Neuronal stem cell (in vitro differentiated cells): ENCODE measurements around the gene KCNK3.

Experiments used
- DNase-seq: peaks from one replicate; pipeline ENCODE4 v3.0.0-alpha.2; 2013; ENCODE audit warnings: low spot score
- H2AFZ ChIP-seq: one replicate; pipeline ENCODE4 v1.6.1; 2013; ENCODE audit warnings: mild to moderate bottlenecking, low read length, inconsistent platforms
- H2AK5ac ChIP-seq: 2 replicates; pipeline ENCODE4 v1.6.1; 2013; ENCODE audit warnings: low read depth, mild to moderate bottlenecking, inconsistent platforms, low read length, moderate library complexity, mixed read lengths
- H2BK120ac ChIP-seq: 2 replicates; pipeline ENCODE4 v1.6.1; 2013; ENCODE audit warnings: low read depth, mild to moderate bottlenecking, inconsistent platforms, low read length, moderate library complexity, mixed read lengths
- H2BK12ac ChIP-seq: one replicate; pipeline ENCODE4 v1.6.1; 2013; ENCODE audit warnings: low read length, inconsistent platforms
- H2BK15ac ChIP-seq: 2 replicates; pipeline ENCODE4 v1.6.1; 2013; ENCODE audit warnings: mild to moderate bottlenecking, low read length, inconsistent platforms, mixed read lengths
- H2BK5ac ChIP-seq: one replicate; pipeline ENCODE4 v1.6.1; 2013; ENCODE audit warnings: inconsistent platforms, mild to moderate bottlenecking, low read length, moderate library complexity
- H3K14ac ChIP-seq: one replicate; pipeline ENCODE4 v1.6.1; 2013; ENCODE audit warnings: low read length, inconsistent platforms
- H3K18ac ChIP-seq: 2 replicates; pipeline ENCODE4 v1.6.1; 2013; ENCODE audit warnings: low read length, inconsistent platforms
- H3K23ac ChIP-seq: 2 replicates; pipeline ENCODE4 v1.6.1; 2013; ENCODE audit warnings: low read depth, mild to moderate bottlenecking, mixed read lengths, low read length, inconsistent platforms; ENCODE audit not compliant: poor library complexity
- H3K27ac ChIP-seq: replicated peaks from 3 replicates; pipeline ENCODE4 v1.5.1; 2013; ENCODE audit warnings: low read length, inconsistent platforms
- H3K27me3 ChIP-seq, 3 experiments: 2 replicates each; pipeline ENCODE4 v1.6.1; 2013; ENCODE audit warnings: low read length in 3 of 3, mild to moderate bottlenecking in 2 of 3, inconsistent platforms in 1 of 3, low read depth in 1 of 3, mixed read lengths in 1 of 3, moderate library complexity in 1 of 3; ENCODE audit not compliant: control insufficient read depth in 3 of 3, insufficient read depth in 3 of 3
- H3K36me3 ChIP-seq, 2 donors: replicated peaks in 1 of 2; 2 replicates each; pipeline ENCODE4 v1.6.1; 2013; ENCODE audit warnings: low read length in 2 of 2; ENCODE audit not compliant: control insufficient read depth in 2 of 2, insufficient read depth in 2 of 2
- H3K4ac ChIP-seq: 2 replicates; pipeline ENCODE4 v1.6.1; 2013; ENCODE audit warnings: inconsistent platforms, mild to moderate bottlenecking, low read length, moderate library complexity
- H3K4me1 ChIP-seq, 2 donors: 1 replicate in 1 of 2; 2 replicates in 1 of 2; pipeline ENCODE4 v1.6.1; 2013; ENCODE audit warnings: low read length in 2 of 2, low read depth in 1 of 2; ENCODE audit not compliant: control insufficient read depth in 2 of 2, insufficient read depth in 1 of 2
- H3K4me2 ChIP-seq: one replicate; pipeline ENCODE4 v1.6.1; 2013; ENCODE audit warnings: mild to moderate bottlenecking, low read length, inconsistent platforms; ENCODE audit not compliant: insufficient read depth, poor library complexity, severe bottlenecking
- H3K4me3 ChIP-seq, 2 donors: 2 replicates each; pipeline ENCODE4 v1.5.1; 2013; ENCODE audit warnings: low read length in 2 of 2, mild to moderate bottlenecking in 2 of 2, inconsistent platforms in 1 of 2, moderate library complexity in 1 of 2
- H3K79me1 ChIP-seq: one replicate; pipeline ENCODE4 v1.6.1; 2013; ENCODE audit warnings: low read depth, mild to moderate bottlenecking, inconsistent platforms, low read length, moderate library complexity
- H3K9ac ChIP-seq: one replicate; pipeline ENCODE4 v1.6.1; 2013; ENCODE audit warnings: mild to moderate bottlenecking, low read depth, low read length, inconsistent platforms; ENCODE audit not compliant: poor library complexity
- H3K9me3 ChIP-seq, 2 donors: replicated peaks in 1 of 2; 2 replicates each; pipeline versions ENCODE3 to v1.6.1; 2013; ENCODE audit warnings: low read length in 2 of 2, mild to moderate bottlenecking in 2 of 2, inconsistent platforms in 1 of 2, low read depth in 1 of 2, mixed read lengths in 1 of 2, moderate library complexity in 1 of 2; ENCODE audit not compliant: control insufficient read depth in 2 of 2, insufficient read depth in 1 of 2
- H4K8ac ChIP-seq: one replicate; pipeline ENCODE4 v1.6.1; 2013; ENCODE audit warnings: low read depth, mild to moderate bottlenecking, inconsistent platforms, low read length, moderate library complexity
- H4K91ac ChIP-seq: one replicate; pipeline ENCODE4 v1.6.1; 2013; ENCODE audit warnings: low read length, low read depth, mild to moderate bottlenecking, inconsistent platforms; ENCODE audit not compliant: poor library complexity
- WGBS, 2 donors: extraction: QIAGEN DNeasy Blood & Tissue Kit; methylation state at CpG; one replicate each; pipeline ENCODE4 v1.1.7; 2013; ENCODE audit warnings: missing lambda C conversion rate in 2 of 2, mixed read lengths in 1 of 2; ENCODE audit not compliant: insufficient read length in 2 of 2, insufficient replicate concordance in 1 of 2; ENCODE audit errors: extremely low coverage in 2 of 2; 5-methylcytosine and 5-hydroxymethylcytosine counted together

Gene KCNK3

GRCh38 chr2:26706093-26706492, 13.6 kb downstream of the KCNK3 start:
- Histone ChIP-seq H2BK120ac (no peak overlapping the region), H3K9ac (no peak overlapping the region), H3K4me1 (peaks cover 19 to 22% of the 10 kb centered on the region in 2 donors), H4K8ac (no peak overlapping the region), H4K91ac (no peak overlapping the region), H3K27ac (no peak overlapping the region), H3K4me3 (no peak overlapping the region), H3K4ac (no peak overlapping the region), H2BK5ac (peak overlapping the region; percentile 43), H2BK15ac (peak overlapping the region; percentile 51), H2AFZ (no peak overlapping the region), H3K36me3 (no peaks in the 10 kb centered on the region), H3K9me3 (no peaks in the 10 kb centered on the region), H3K14ac (no peak overlapping the region), H3K27me3 (no peaks in the 10 kb centered on the region), H2AK5ac (peak overlapping the region; percentile 67), H3K18ac (peak overlapping the region; percentile 29), H3K4me2 (no peak overlapping the region), H3K79me1 (no peaks in the 10 kb centered on the region), H3K23ac (no peak overlapping the region), H2BK12ac (no peak overlapping the region)
- DNase-seq: no peak
- WGBS, 2 donors: no CpG with 5 or more reads among the region's 3 CpGs

GRCh38 chr2:26706616-26707473, 14.3 kb downstream of the KCNK3 start:
- H3K79me1 ChIP-seq: no peaks in the 10 kb centered on the region
- peak overlapping the region; percentile 43 for H2BK5ac ChIP-seq
- H3K27me3 ChIP-seq: no peaks in the 10 kb centered on the region
- peak overlapping the region; percentile 40 for H3K9ac ChIP-seq
- H3K18ac ChIP-seq: peak overlapping the region; percentile 68
- no peak overlapping the region for H4K91ac ChIP-seq
- peak; percentile 24 for DNase-seq
- H2AK5ac ChIP-seq: peak overlapping the region; percentile 67
- H3K4me3 ChIP-seq: no peak overlapping the region
- H2BK120ac ChIP-seq: peak overlapping the region; percentile 16
- WGBS, 2 donors: no CpG with 5 or more reads among the region's 19 CpGs
- H2BK12ac ChIP-seq: peak overlapping the region; percentile 8
- peak overlapping the region; percentile 78 for H2BK15ac ChIP-seq
- no peak overlapping the region for H3K23ac ChIP-seq
- peaks cover 19 to 22% of the 10 kb centered on the region in 2 donors for H3K4me1 ChIP-seq
- no peak overlapping the region for H3K4me2 ChIP-seq
- H3K36me3 ChIP-seq: no peaks in the 10 kb centered on the region
- H4K8ac ChIP-seq: no peak overlapping the region
- H3K27ac ChIP-seq: no peak overlapping the region
- H3K9me3 ChIP-seq: no peaks in the 10 kb centered on the region
- no peak overlapping the region for H3K4ac ChIP-seq
- H2AFZ ChIP-seq: no peak overlapping the region
- peak overlapping the region; percentile 67 for H3K14ac ChIP-seq

GRCh38 chr2:26707747-26708146, 15.2 kb downstream of the KCNK3 start:
- no peak overlapping the region for H3K4me3 ChIP-seq
- H3K23ac ChIP-seq: no peak overlapping the region
- DNase-seq: no peak
- H3K9me3 ChIP-seq: no peaks in the 10 kb centered on the region
- no peaks in the 10 kb centered on the region for H3K79me1 ChIP-seq
- no peak overlapping the region for H4K8ac ChIP-seq
- no peak overlapping the region for H4K91ac ChIP-seq
- no peak overlapping the region for H3K4me2 ChIP-seq
- H3K14ac ChIP-seq: no peak overlapping the region
- no peak overlapping the region for H3K27ac ChIP-seq
- peaks cover 19 to 25% of the 10 kb centered on the region in 2 donors for H3K4me1 ChIP-seq
- peak overlapping the region; percentile 16 for H2BK120ac ChIP-seq
- peak overlapping the region; percentile 36 for H2BK12ac ChIP-seq
- H3K9ac ChIP-seq: no peak overlapping the region
- H3K4ac ChIP-seq: no peak overlapping the region
- WGBS, 2 donors: no CpG with 5 or more reads among the region's 5 CpGs
- no peak overlapping the region for H2AK5ac ChIP-seq
- H2AFZ ChIP-seq: no peak overlapping the region
- H3K27me3 ChIP-seq: no peaks in the 10 kb centered on the region
- peak overlapping the region; percentile 3 for H2BK15ac ChIP-seq
- H3K36me3 ChIP-seq: no peaks in the 10 kb centered on the region
- no peak overlapping the region for H3K18ac ChIP-seq
- no peak overlapping the region for H2BK5ac ChIP-seq

- no peak overlapping the region for H3K9ac ChIP-seq
- no peak overlapping the region for H4K91ac ChIP-seq
- no CpG with 5 or more reads among the region's 8 CpGs for WGBS, 2 donors
These were observed 15.9 kb downstream of the KCNK3 start for GRCh38 chr2:26708457-26708856.

More at GRCh38 chr2:26708457-26708856, 15.9 kb downstream of the KCNK3 start:
- no peak overlapping the region for H2BK120ac ChIP-seq
- no peak overlapping the region for H2BK15ac ChIP-seq
- H3K9me3 ChIP-seq: no peaks in the 10 kb centered on the region
- H2BK5ac ChIP-seq: no peak overlapping the region
- H3K18ac ChIP-seq: no peak overlapping the region
- H3K79me1 ChIP-seq: no peaks in the 10 kb centered on the region
- no peak overlapping the region for H3K4ac ChIP-seq
- DNase-seq: no peak
- H3K4me1 ChIP-seq: peaks cover 19 to 25% of the 10 kb centered on the region in 2 donors
- no peak overlapping the region for H3K14ac ChIP-seq
- no peak overlapping the region for H2BK12ac ChIP-seq
- no peak overlapping the region for H4K8ac ChIP-seq
- H2AFZ ChIP-seq: no peak overlapping the region
- no peak overlapping the region for H3K4me2 ChIP-seq
- no peak overlapping the region for H3K4me3 ChIP-seq
- no peak overlapping the region for H3K27ac ChIP-seq
- no peak overlapping the region for H3K23ac ChIP-seq
- no peaks in the 10 kb centered on the region for H3K27me3 ChIP-seq
- no peak overlapping the region for H2AK5ac ChIP-seq
- H3K36me3 ChIP-seq: no peaks in the 10 kb centered on the region
